HG03342 (cell line): ENCODE measurements around the gene STK11.

Experiments used
- ATAC-seq: cut with Tn5 transposase; IDR thresholded peaks from one replicate; pipeline ENCODE4 v1.9.1; 2021; ENCODE audit warnings: mild to moderate bottlenecking, moderate library complexity; ENCODE audit not compliant: unreplicated experiment

STK11 gene

DNA sequence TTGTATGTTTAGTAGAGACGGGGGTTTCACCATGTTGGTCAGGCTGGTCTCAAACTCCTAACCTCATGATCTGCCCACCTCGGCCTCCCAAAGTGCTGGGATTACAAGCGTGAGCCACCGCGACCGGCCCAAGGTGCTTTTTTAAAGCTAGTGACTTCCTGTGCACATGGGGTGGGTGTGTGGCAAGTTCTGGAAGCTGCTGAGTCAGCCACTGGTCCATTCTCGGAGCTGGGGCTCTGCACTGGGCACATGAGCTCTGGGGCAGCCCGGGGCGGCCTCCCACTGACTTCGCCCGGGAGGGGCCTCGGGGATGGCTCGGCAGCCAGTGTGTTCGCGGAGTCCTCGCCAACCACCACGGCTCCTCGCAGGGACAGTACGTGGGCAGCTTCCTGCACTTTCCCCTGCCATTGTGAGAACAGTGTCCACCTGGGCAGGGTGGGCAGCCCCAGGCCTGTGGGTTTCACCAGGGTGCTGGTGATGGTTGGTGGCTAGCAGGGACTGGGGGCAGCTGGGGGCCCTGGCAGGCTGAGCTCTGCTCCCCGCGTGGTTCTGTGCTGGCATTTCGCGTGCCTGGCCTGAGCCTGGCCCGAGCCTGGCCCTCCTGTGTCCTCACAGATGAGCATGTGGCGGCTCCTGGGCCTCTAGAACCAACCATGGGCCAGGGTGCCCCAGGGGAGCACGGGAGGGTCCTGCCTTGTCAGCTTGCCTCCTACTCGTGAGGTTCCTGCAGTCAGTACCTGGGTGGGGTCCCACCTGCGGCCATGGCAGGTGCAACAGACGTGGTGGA, 20.1 kb downstream of the STK11 start:
- ATAC-seq, result no peak

DNA sequence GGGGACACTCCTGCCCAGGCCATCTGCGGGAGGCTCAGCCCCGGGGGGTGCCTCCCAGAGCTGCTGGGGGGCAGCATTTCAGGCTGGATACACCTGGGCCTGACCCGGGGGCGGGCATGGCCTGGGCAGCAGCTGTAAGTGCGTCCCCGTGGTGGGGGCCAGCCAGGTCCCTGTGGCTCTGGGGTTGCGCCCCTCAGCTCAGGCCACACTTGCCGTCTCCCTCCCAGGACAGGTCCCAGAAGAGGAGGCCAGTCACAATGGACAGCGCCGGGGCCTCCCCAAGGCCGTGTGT, 20.6 kb downstream of the STK11 start:
- no peak for ATAC-seq

DNA sequence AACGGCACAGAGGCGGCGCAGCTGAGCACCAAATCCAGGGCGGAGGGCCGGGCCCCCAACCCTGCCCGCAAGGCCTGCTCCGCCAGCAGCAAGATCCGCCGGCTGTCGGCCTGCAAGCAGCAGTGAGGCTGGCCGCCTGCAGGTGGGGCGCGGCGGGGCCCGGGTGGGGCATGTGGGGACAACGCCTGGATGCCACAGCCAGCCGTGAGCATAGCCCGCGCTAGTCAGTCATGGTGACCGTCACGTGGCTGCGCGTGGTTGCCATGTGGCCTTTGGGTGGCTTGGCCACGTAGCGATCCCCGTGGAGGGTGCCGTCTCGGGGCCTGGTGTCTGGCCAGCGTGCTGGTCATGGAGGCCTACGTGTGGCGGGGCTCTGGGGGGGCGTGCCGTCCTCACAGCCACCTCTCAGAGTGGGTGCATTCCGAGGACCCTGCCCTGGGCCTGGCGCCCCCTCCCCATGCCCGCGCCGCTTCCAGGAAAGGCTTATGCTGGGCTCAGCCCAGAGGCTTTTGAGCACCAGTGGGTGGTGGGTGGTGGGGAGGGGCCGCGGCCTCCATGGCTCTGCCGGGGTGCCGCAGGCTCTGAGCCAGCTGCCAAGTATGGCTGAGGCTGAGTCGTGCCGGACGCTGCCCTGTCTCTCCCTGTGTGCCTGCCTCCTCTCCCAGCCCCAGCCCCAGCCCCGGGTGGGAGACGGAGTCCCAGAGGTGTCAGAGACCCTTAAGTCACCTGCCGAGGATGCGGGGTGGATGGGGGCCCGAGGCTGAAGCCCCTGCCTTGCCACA, 21.1 kb downstream of the STK11 start:
- no peak for ATAC-seq

DNA sequence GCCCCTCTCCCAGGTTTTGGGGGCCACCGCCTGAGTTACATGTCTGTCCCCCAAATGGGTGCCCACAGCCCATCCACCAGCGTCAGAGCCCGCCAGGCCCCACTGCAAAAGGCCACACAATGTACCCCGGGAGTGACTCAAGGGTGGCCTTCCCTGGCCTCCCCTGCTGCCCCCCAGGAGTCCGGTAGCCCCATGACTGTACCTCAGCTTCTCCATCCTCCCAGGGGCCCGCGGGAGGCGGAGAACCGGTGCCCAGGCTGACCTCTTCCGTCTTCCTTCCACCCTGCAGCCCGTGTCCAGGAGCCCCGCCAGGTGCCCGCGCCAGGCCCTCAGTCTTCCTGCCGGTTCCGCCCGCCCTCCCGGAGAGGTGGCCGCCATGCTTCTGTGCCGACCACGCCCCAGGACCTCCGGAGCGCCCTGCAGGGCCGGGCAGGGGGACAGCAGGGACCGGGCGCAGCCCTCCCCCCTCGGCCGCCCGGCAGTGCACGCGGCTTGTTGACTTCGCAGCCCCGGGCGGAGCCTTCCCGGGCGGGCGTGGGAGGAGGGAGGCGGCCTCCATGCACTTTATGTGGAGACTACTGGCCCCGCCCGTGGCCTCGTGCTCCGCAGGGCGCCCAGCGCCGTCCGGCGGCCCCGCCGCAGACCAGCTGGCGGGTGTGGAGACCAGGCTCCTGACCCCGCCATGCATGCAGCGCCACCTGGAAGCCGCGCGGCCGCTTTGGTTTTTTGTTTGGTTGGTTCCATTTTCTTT, 21.9 kb downstream of the STK11 start:
- no peak for ATAC-seq

DNA sequence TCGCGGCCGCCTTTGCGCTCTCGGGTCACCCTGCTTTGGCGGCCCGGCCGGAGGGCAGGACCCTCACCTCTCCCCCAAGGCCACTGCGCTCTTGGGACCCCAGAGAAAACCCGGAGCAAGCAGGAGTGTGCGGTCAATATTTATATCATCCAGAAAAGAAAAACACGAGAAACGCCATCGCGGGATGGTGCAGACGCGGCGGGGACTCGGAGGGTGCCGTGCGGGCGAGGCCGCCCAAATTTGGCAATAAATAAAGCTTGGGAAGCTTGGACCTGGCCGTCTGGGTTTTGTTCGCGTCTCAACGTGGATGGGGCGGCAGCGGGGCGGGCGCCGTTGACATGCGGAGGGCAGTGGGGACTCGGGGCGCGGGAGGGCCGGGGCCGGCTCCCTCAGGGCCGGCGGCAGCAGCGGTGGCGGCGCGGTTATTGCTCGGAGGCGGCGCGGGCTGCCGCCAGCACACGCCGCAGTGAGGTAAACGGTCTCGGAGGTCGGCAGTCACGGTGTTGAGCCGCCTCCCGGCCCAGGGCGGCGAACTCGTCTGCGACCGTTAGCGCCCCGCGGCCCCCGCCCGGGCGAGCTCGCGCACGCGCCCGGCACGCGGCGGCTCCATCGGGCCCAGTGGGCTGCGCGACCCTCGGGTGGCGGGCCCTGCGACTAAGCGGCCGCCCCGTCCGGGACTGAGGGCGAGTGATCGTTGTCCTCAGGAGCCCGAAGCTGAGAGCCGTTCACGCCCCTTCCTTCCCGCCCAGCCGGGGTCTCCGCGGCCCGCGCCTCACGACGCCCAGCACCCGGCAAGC, 22.8 kb downstream of the STK11 start:
- no peak for ATAC-seq

DNA sequence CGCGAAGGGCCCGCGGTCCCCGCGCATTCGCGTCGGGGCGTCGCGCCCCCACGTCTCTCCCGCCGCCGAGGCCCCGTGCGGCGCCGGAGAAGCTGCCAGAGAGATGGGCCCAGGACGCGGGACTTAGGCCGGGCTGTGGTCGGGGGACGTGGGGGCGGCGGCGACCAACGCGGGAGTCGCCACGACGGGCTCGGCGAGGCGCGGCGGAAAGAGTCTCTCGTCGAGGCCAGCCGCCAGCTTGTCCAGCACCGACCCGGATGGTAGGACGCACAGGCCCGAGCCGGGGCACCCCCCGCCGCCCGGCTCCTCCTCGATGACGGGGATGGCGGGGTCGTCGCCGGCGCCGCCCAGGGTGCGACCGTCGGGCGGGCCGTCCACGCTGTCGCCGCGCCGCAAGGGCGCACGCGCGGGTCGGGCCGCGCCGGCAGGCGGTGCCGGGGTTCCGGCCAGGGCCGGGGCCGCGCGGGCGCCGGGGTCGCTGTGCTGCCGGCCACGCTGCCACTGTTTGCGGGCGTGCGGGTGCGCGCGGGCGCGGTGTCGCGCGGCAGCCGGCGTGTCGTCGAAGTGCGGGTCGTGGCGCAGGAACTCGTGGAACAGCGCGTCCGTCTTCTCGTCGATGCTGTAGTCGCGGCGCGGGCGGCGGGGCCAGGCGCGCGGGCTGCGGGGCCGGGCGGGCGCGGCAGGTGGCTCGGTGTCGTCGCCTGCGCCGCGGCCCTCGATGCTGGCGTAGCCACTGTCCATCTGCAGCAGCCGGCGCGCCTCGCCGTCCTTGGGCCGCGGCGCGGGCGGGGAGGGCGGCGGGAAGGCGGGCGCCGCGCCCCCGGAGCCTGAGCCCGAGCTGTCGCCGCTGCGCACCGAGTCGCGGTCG, 23.7 kb downstream of the STK11 start:
- no peak for ATAC-seq

DNA sequence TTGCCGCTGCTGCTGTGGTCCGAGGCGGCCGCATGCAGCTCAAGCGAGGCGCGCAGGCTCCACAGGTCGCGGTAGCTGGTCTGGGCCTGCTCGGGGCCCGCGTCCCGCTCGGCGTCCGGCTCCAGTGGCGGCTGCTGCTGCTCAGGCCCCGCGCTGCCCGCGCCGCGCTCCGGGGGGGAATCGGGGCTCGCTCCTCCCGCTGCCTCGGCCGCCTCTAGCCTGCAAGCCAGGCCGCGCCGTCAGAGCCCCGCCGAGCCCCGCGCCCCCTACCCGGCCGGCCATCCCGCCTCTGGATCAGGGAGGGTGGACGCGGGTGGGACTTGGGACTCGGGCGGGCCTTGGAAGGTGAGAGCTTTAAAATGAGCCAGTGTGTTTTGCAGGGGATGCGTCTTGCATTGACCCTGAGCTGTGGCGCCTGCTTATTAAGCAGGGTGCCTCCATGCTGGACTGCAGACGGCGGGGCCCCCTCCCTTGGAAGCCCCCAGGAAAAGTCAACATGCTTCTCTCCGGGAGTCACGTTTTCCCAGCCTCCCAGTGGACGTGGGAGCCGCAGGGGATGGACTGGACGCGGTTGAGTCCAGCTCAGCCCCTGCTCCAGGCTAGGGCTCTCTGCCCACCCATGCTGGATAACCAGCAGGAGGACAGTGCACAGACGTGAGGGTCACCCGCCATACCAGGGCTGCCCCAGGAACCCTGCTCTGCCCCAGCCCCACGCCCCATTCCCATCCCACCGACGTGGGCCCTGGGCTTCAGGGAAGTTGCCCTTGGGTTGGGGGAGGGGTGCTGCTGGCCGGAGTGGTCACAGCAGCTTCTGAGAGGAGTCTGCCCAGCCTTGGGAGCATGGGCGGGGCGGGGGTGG, 24.6 kb downstream of the STK11 start:
- no peak for ATAC-seq

DNA sequence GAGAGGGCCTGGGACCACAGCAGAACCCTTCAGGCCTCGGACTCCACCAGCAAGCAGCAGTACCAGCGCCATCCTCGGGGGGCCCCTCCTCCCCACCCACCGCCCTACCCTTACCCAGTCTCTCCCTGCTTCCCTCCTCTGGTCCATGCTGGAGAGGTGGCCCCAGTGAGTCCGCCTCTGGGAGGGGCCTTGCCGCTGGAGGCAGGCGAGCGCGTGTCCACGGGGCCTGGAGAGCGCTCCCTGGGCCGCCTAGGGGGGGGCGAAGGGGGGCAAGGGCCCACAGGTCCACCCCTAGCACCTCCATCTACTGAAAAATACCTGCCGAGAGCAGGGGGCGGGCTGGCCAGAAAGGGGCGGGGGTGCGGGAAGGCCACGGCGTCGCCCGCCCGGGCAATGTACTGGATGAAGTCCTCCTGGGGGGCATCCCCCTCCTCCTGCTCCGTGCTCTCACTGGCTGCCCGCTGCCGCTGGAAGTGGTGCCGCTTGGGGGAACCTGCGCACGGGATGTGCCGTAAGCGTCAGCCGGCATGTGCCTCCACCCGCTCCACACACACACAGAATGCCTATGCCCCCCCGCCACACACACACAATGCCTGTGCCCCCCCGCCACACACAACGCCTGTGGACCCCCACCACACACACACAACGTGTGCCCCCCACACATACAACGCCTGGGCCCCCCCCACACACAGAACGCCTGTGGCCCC, 25.4 kb downstream of the STK11 start:
- ATAC-seq, result no peak

DNA sequence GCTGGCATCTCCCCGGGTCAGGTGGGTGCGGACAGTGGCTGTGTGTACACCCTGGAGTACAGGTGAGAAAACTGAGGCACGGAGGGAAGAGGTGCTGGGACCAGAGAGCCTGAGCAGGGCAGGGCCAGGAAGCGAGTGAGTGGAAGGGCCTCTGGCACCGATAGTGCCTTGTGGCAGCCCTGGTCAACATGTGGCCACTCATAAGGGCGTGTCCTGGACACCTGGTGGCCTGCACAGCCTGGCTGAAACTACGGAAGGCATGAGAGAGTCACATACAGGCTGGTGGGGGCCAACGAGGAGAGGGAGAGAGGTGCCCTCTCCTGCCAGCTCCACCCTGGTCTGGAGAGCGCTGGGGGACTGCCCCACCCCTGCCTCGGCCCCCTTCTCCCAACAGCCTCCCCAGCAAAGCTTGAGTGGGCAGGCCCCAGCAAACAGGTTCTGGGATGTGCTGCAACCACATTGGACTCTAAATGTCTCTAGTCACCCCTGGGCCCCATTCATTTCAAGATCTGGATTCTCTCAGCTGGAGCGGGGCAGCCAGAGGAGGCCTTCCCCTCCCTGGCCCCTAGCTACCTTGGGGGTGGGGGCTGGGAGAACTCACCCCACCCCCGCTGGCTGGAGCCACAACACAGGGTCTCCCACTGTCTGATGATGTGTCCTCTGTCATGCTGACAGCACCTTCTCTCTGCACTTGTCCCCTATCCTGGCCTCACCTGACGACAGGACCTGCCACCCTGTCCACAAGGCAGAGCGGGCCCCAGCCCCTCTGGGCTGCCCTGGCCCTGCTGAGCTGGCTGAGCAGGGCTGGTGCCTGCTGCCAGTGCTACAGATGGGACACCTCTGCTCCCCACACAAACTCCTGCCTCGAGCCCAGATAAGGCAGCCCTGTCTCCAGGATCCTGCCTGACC, 26.4 kb downstream of the STK11 start:
- no peak for ATAC-seq

DNA sequence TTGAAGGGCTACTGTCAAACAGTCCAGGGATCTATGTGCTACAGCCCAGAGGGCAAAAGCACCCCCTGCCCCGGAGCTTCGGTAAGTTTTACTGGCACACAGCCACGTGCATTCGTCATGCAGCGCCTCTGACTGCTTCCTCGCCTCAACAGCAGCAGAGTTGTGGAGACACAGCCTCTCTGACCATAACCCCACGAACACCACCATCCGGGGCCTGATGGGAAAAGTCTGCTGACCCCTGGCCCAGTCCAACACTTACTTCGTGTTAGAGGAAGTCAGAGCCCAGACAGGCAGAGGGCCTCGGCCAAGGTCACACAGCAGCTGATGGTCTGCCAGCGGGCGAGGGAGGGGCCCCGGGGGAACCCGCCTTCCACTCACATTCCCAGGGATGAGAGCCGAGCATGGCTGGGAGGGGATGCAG, 27.1 kb downstream of the STK11 start:
- no peak for ATAC-seq

DNA sequence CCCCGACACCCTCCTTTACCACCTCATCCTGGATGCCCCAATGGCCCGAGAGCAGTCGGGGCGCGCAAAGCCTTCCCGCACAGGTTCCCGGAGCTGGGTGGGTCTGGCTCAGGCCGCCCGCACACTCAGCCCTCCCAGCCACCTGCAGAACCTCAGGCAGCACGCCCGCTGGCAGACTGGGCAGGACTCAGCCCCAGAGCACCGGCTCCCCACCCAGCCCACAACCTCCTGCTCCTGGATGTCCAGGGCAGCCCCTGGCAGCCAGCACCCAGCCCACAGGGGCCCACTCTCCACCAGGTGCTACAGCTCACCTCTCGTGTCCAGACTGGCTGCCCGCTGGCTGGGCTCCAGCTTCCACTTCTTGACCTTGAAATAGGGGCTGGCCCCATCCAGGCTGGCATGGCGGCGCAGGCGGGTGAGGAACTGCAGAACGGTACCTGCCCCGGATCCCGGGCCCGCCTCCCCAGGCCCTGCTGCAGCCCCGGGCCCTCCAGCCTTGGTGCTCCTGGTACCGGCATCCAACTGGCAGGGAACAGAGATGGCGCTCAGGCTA, 27.6 kb downstream of the STK11 start:
- ATAC-seq, result no peak

DNA sequence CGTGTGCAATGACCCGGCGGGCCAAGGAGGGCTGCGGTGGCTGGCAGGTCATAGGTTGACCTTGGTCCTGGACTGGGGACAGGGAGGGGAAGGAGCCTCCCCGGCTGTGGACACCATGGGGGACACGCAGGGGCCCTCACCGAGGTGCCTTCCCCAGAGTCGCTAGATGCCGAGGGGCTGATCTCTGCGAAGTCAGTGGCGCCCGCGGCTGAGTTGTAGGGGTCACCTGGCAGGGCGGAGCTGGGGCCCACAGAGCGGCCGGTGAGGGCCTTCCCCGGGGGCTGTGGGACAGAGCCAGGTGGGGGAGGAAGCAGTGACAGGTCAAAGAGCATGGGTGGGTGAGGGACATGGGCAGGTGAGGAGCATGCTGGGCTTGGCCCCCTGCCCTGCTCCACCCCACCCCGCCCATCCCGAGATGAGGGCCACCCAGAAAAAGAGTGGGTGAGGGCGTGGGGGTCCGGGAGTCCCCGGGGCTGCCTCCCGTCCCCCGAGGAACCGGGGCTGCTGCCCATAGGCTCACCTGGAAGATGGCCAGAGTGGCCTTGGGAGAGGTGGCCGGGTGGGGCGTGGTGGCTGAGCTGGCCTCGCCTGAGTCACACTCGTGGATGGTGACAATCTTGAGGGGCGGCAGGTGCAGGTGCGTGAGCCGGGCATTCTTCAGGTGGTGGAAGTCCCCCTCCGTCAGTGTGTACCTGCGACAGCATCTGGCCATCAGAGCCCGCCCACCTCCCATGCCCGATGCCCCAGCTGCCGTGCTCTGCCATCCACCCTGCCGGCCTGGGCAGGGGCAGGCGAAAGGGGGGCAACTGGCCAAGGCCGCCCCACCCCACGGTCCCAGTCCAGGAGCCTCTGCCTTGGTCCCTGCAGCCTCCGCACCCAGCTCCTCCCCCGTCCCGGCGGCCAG, 28.7 kb downstream of the STK11 start:
- ATAC-seq, result no peak

DNA sequence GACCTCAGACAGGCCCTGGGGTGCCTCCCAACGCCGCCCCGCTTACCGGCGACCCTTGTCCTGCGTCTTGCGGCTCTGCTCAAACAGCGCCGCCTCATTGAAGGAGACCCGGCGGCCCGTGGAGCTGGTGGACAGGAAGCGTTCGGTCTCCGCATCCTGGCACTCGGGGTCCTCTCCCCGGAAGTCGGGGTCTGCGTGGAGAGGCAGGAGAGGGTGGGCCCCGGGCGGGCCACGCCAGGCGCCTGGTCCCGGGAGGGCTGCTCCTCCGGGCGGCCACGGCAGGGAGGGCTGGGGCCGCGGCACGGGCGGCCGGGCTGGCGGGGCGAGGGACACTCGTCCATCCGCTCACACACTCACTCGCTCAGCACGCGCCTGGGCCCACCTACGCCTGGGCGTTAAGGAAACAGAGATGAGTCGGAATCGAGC, 29.4 kb downstream of the STK11 start:
- no peak for ATAC-seq

DNA sequence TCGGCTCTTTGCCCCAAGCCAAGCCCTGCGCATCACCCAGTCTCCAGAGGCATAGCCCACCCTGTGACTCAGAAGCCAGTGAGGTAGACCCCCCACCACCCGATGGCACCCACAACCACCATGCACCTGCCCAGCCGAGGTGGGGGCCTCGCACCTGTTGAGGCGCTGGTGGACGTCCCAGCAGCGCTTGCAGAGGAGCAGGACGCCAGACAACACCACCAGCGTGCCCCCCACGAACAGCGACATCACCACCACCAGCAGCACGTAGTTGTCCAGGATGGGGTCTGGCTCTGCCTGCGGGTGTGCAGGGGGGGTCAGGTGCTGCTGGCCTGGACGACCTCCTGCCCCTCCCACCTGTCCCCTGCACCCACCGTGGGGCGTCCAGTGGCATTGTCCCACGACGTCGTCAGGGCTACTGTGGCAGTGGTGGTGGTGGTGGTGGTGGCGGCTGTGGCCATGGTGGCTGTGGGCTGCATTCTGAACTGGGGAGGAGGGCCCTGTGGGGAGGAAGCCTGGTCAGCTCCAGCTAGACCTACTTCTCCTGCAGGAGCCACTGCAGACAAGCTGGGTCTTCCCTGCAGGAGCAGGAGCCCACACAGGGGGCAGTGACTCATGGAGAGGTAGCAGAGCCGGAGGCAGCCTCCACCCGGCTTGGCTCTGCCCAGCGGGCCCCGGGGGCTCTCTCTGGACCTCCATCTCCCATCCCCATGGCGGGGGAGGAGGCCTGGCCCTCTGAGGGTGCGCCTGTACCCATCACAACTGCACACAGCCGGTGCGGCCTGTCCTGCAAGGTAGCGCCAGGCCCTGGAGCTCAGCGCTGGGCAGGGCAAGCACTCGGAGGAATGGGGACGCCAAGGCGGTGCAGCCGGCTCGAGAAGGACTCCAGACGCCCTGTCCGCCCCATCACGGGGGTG, 30.3 kb downstream of the STK11 start:
- no peak for ATAC-seq

DNA sequence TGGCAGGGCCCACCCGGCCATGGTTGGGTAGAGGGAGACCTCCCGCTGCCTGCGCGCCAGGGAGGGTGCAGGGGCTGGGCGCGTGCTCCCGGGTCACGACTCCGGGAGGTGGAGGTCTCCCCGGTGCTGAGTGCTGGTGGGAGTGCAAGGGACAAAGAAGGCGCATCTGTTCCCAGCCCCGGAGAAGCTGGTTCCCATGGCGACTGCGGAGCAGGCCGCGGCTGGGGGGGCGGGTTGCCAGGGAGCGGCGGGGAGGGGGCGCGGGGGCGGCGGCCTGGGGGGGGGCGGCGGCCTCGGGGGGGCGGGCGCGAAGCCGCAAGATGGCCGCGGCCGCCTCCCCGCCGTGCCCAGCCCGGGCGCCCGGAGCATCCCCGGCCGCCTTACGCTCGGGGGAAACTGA, 31.0 kb downstream of the STK11 start:
- no peak for ATAC-seq
